Kidney epithelial cell (primary cell): ENCODE results near the gene RAP1B. TPM values are rescaled to one million over a fixed set of nuclear protein-coding genes. Genes with fewer than 3 reads are reported as not detected.

ENCODE experiments used
- DNase-seq: peaks from one replicate; pipeline ENCODE4 v3.0.0-alpha.2; 2010; ENCODE audit warnings: low read depth
- H3K27me3 ChIP-seq: 2 replicates; pipeline ENCODE4 v1.6.0; 2011; ENCODE audit warnings: low read length; ENCODE audit not compliant: control insufficient read depth, insufficient read depth
- H3K36me3 ChIP-seq: 2 replicates; pipeline ENCODE4 v1.5.1; 2011; ENCODE audit warnings: low read length; ENCODE audit not compliant: control insufficient read depth, insufficient read depth
- H3K4me3 ChIP-seq: 2 replicates; pipeline ENCODE4 v1.5.1; 2011; ENCODE audit warnings: low read depth, mild to moderate bottlenecking, control low read depth, low read length
- CTCF ChIP-seq: IDR thresholded peaks from 2 replicates; pipeline ENCODE4 v1.5.1; 2011; ENCODE audit warnings: mild to moderate bottlenecking, moderate library complexity, low read length, control low read depth, inconsistent platforms; ENCODE audit not compliant: insufficient read depth, poor library complexity, severe bottlenecking
- total RNA-seq: library from RNA; depleted of rRNA; stranded (reverse); fragments of >200 nt; gene quantifications from 2 replicates; pipeline ENCODE4 v1.2.3, GENCODE V29; 2015

Gene RAP1B
- total RNA-seq, 1 donor from 2014 or later: 194 TPM

GRCh38 chr12:68623059-68623458 is 12.4 kb downstream of the RAP1B start:
- Histone ChIP-seq H3K4me3 (no peak overlapping the region), H3K27me3 (no peaks in the 10 kb centered on the region), H3K36me3 (no peaks in the 10 kb centered on the region)
- no peak for TF ChIP-seq CTCF
- no peak for DNase-seq

- H3K27me3 ChIP-seq: no peaks in the 10 kb centered on the region
- no peaks in the 10 kb centered on the region for H3K36me3 ChIP-seq
- TF ChIP-seq CTCF: no peak
- no peak for DNase-seq
- H3K4me3 ChIP-seq: no peak overlapping the region
These were observed 13.3 kb downstream of the RAP1B start for GRCh38 chr12:68623984-68624383.

GRCh38 chr12:68624933-68625332 is 14.2 kb downstream of the RAP1B start:
- H3K4me3 ChIP-seq: no peak overlapping the region
- TF ChIP-seq CTCF: no peak
- no peak for DNase-seq
- H3K36me3 ChIP-seq: no peaks in the 10 kb centered on the region
- no peaks in the 10 kb centered on the region for H3K27me3 ChIP-seq

GRCh38 chr12:68627673-68628319 is 17.1 kb downstream of the RAP1B start:
- TF ChIP-seq CTCF: no peak
- H3K27me3 ChIP-seq: no peaks in the 10 kb centered on the region
- DNase-seq: no peak
- H3K36me3 ChIP-seq: no peaks in the 10 kb centered on the region
- H3K4me3 ChIP-seq: no peak overlapping the region

GRCh38 chr12:68628698-68629097 is 18.0 kb downstream of the RAP1B start:
- H3K36me3 ChIP-seq: no peaks in the 10 kb centered on the region
- no peak overlapping the region for H3K4me3 ChIP-seq
- no peaks in the 10 kb centered on the region for H3K27me3 ChIP-seq
- no peak for DNase-seq
- no peak for TF ChIP-seq CTCF

- Histone ChIP-seq H3K36me3 (no peaks in the 10 kb centered on the region), H3K27me3 (no peaks in the 10 kb centered on the region), H3K4me3 (no peak overlapping the region)
- DNase-seq: no peak
- no peak for TF ChIP-seq CTCF
These were observed 19.4 kb downstream of the RAP1B start for GRCh38 chr12:68630050-68630449.
